PC-3 (cell line): ENCODE results near the gene PTPRN2. TPM values are rescaled to one million over a fixed set of nuclear protein-coding genes. Genes with fewer than 3 reads are reported as not detected.

Source experiments
- ATAC-seq: fragments of 200-7000 bp; cut with Tn5 transposase; 2 replicates; pipeline ENCODE4 v1.9.1; 2020; ENCODE audit warnings: mild to moderate bottlenecking, moderate library complexity
- BruUV-seq: library from RNA; stranded (reverse); fragments of 400-500 nt; replicated peaks from 2 replicates; lab custom pipeline; 2021; lab: Mats Ljungman, UMichigan
- CTCF ChIA-PET: fragments of 300-600 bp; sonication (Branson Sonifier 250); formaldehyde crosslinking; loops from one replicate; lab custom pipeline; 2022; ENCODE audit warnings: antibody characterized with exemption; lab: Charles Lee
- POLR2A ChIA-PET: fragments of 300-600 bp; sonication (Branson Sonifier 250); formaldehyde crosslinking; loops from one replicate; lab custom pipeline; 2022; ENCODE audit warnings: antibody characterized with exemption; ENCODE audit not compliant: unreplicated experiment; lab: Charles Lee
- DNase-seq: peaks from one replicate; pipeline ENCODE4 v3.0.0-alpha.2; 2015
- H2AFZ ChIP-seq: fragments of 300-600 bp; sonication (generic); 2 replicates; pipeline ENCODE4 v1.6.0; 2016; ENCODE audit warnings: antibody characterized with exemption, low read length
- H3F3A ChIP-seq: fragments of 300-600 bp; sonication (generic); one replicate; pipeline ENCODE4 v1.6.0; 2017; ENCODE audit warnings: antibody characterized with exemption, low read length, control low read depth, mild to moderate bottlenecking; ENCODE audit not compliant: unreplicated experiment
- H3K27ac ChIP-seq: fragments of 300-600 bp; sonication (generic); 2 replicates; pipeline ENCODE4 v1.5.1; 2016; ENCODE audit warnings: mild to moderate bottlenecking, low read length
- H3K27me3 ChIP-seq: fragments of 300-600 bp; sonication (generic); 2 replicates; pipeline ENCODE4 v1.6.1; 2016; ENCODE audit warnings: low read length, mixed read lengths
- H3K36me3 ChIP-seq: fragments of 300-600 bp; sonication (generic); 2 replicates; pipeline ENCODE4 v1.6.1; 2016; ENCODE audit warnings: low read depth, mixed run types, low read length, mixed read lengths
- H3K4me1 ChIP-seq: fragments of 300-600 bp; sonication (generic); 2 replicates; pipeline ENCODE4 v1.5.1; 2016; ENCODE audit warnings: low read length; ENCODE audit not compliant: insufficient read depth
- H3K4me2 ChIP-seq: fragments of 300-600 bp; sonication (generic); 2 replicates; pipeline ENCODE4 v1.6.0; 2016; ENCODE audit warnings: low read length
- H3K4me3 ChIP-seq: fragments of 300-600 bp; sonication (generic); 2 replicates; pipeline ENCODE4 v1.5.1; 2016; ENCODE audit warnings: mild to moderate bottlenecking, low read length, mixed read lengths
- H3K79me2 ChIP-seq: fragments of 300-600 bp; sonication (generic); 2 replicates; pipeline ENCODE4 v1.6.1; 2017; ENCODE audit warnings: low read length, mixed read lengths
- H3K9ac ChIP-seq: fragments of 300-600 bp; sonication (generic); 2 replicates; pipeline ENCODE4 v1.6.0; 2016; ENCODE audit warnings: mild to moderate bottlenecking, low read length
- H3K9me2 ChIP-seq: fragments of 300-600 bp; sonication (generic); replicated peaks from 2 replicates; pipeline ENCODE4 v1.6.1; 2016; ENCODE audit warnings: mixed run types, low read length, mixed read lengths
- H3K9me3 ChIP-seq: fragments of 300-600 bp; sonication (generic); 2 replicates; pipeline ENCODE4 v1.6.1; 2016; ENCODE audit warnings: low read length, mixed read lengths
- H4K20me1 ChIP-seq: fragments of 300-600 bp; sonication (generic); 2 replicates; pipeline ENCODE4 v1.6.1; 2016; ENCODE audit warnings: low read length, mixed read lengths
- EZH2 ChIP-seq: fragments of 300-600 bp; sonication (generic); IDR thresholded peaks from one replicate; pipeline ENCODE4 v1.6.1; 2017; ENCODE audit warnings: antibody characterized with exemption, mild to moderate bottlenecking, low read length; ENCODE audit not compliant: unreplicated experiment
- EZH2phosphoT487 ChIP-seq: fragments of 300-600 bp; sonication (generic); IDR thresholded peaks from 2 replicates; pipeline ENCODE4 v1.6.1; 2018; ENCODE audit warnings: mild to moderate bottlenecking, antibody characterized with exemption, low read length, borderline replicate concordance
- intact Hi-C: fragments of 100-400 bp; cut with micrococcal nuclease; formaldehyde crosslinking; loops from 2 replicates; pipeline ENCODE4 v1.9.0; 2023
- total RNA-seq: library from RNA; depleted of rRNA; stranded (reverse); fragments of >200 nt; gene quantifications from 2 replicates; pipeline ENCODE4 v1.2.3, GENCODE V29; 2014
- TF ChIP-seq, protein P1 (sequence below): fragments of 300-600 bp; sonication (generic); conservative IDR thresholded peaks from 2 replicates; pipeline ENCODE4 v1.5.1; 2017; ENCODE audit warnings: antibody characterized with exemption, low read depth, mild to moderate bottlenecking, low read length

Gene PTPRN2
- total RNA-seq, 1 experiment from 2014 or later, result 3.2 TPM

DNA sequence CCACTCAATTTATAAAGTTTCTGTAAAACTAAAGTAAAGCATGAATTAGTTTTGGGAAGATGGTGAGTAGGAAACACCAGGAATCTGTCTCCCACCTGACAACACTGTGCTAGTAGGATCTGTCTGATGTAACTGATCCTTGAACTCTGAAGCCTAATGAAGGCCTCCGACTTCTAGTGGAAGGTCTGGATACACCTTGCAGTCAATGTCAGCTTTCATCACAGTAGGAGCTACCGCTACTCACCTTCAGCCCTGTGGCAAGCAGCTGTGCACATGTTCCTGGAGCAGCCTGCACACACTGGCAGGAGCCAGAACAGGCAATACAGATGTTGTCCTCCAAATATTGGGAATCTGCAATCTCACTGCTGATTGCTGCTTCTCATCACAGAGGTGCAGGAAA, 471.4 kb downstream of the PTPRN2 start:
- DNase-seq, result no peak

GRCh38 chr7:158114056-158114850, 473.4 kb downstream of the PTPRN2 start:
- ChIA-PET POLR2A (no interaction called here), CTCF (no interaction called here)
- Histone ChIP-seq H4K20me1 (no peaks in the 10 kb centered on the region), H3K4me2 (no peak overlapping the region), H3K4me1 (0 out of 2 replicates have a peak, but pooled peaks cover 5% of the 10 kb centered on the region), H3K9me3 (peaks cover 12% of the 10 kb centered on the region; the same call in 1 of the 2 replicates), H3F3A (no peaks in the 10 kb centered on the region), H3K36me3 (no peaks in the 10 kb centered on the region; the same call in 1 of the 2 replicates), H2AFZ (no peak overlapping the region), H3K27ac (no peak overlapping the region), H3K9me2 (no peaks in the 10 kb centered on the region), H3K4me3 (no peak overlapping the region), H3K79me2 (no peaks in the 10 kb centered on the region), H3K9ac (no peak overlapping the region), H3K27me3 (no peaks in the 10 kb centered on the region)
- TF ChIP-seq, protein P1, sequence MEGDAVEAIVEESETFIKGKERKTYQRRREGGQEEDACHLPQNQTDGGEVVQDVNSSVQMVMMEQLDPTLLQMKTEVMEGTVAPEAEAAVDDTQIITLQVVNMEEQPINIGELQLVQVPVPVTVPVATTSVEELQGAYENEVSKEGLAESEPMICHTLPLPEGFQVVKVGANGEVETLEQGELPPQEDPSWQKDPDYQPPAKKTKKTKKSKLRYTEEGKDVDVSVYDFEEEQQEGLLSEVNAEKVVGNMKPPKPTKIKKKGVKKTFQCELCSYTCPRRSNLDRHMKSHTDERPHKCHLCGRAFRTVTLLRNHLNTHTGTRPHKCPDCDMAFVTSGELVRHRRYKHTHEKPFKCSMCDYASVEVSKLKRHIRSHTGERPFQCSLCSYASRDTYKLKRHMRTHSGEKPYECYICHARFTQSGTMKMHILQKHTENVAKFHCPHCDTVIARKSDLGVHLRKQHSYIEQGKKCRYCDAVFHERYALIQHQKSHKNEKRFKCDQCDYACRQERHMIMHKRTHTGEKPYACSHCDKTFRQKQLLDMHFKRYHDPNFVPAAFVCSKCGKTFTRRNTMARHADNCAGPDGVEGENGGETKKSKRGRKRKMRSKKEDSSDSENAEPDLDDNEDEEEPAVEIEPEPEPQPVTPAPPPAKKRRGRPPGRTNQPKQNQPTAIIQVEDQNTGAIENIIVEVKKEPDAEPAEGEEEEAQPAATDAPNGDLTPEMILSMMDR, result no peak
- TF ChIP-seq EZH2phosphoT487, result no peak
- no peak for TF ChIP-seq EZH2
- ATAC-seq (no peak), DNase-seq (no peak)
- intact Hi-C loops, result no loop called here
- BruUV-seq, result no TSS peak

More for the DNA sequence above, 471.4 kb downstream of the PTPRN2 start:
- intact Hi-C loops, result no loop called here
- no peaks in the 10 kb centered on the region for H3K79me2 ChIP-seq
- no peaks in the 10 kb centered on the region for H3K27me3 ChIP-seq
- no peak overlapping the region for H3K27ac ChIP-seq
- no peak overlapping the region for H2AFZ ChIP-seq
- POLR2A ChIA-PET, result no interaction called here
- H4K20me1 ChIP-seq, result no peaks in the 10 kb centered on the region
- H3K9me2 ChIP-seq, result no peaks in the 10 kb centered on the region
- peaks cover 12% of the 10 kb centered on the region; the same call in 1 of the 2 replicates for H3K9me3 ChIP-seq
- ATAC-seq, result no peak
- CTCF ChIA-PET, result no interaction called here
- H3K4me1 ChIP-seq, result no peaks in the 10 kb centered on the region
- no peak overlapping the region for H3K9ac ChIP-seq
- no peak overlapping the region for H3K4me2 ChIP-seq
- H3F3A ChIP-seq, result no peaks in the 10 kb centered on the region
- BruUV-seq, result no TSS peak
- H3K36me3 ChIP-seq, result no peaks in the 10 kb centered on the region; the same call in 1 of the 2 replicates
- TF ChIP-seq EZH2 (no peak), EZH2phosphoT487 (no peak)
- TF ChIP-seq, protein P1, result no peak
- no peak overlapping the region for H3K4me3 ChIP-seq
